ENCODE measurements around the gene SMYD3.

Gene SMYD3

GRCh38 chr1:246508897-246509688 lies 2.0 kb upstream of the SMYD3 start:
- Histone ChIP-seq H3K36me3 (ENCODE audit: control insufficient read depth in 5 of 5, insufficient read depth in 5 of 5, low read length in 5 of 5) (no peaks in the 10 kb centered on the region), H3K4me1 (ENCODE audit: control insufficient read depth in 5 of 5, insufficient read depth in 5 of 5, low read length in 5 of 5) (peaks cover 0 to 16% (median 12%) of the 10 kb centered on the region in 5 donors), H3K4me3 (ENCODE audit: low read depth in 1 of 5, low read length in 5 of 5) (no peak overlapping the region), H3K9ac (ENCODE audit: low read length in 5 of 5) (no peak overlapping the region), H3K9me3 (ENCODE audit: control insufficient read depth in 5 of 5, low read length in 5 of 5) (peaks cover 0 to 9% (median 6%) of the 10 kb centered on the region in 5 donors), H3K27me3 (ENCODE audit: control insufficient read depth in 5 of 5, insufficient read depth in 4 of 5, low read length in 5 of 5) (no peaks in the 10 kb centered on the region), H3K27ac (ENCODE audit: low read depth, low read length) (no peak overlapping the region)

DNA sequence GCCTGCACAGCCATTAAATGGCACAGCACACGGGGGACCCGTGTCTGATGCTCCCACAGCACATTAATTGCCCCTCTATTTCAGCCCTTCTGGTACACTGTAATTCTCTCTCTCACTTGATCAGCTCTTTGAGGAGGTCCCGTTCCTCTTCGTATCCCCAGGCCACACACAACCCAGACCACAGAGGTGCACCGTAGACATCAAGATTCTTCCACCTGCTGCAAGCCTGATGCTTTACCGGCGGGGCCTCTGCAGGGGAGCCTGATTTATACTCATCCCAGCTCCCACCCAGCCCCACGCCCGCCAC lies 759 bp downstream of the SMYD3 start:
- Histone ChIP-seq H3K27ac (ENCODE audit: low read depth, low read length) (no peak overlapping the region), H3K36me3 (ENCODE audit: control insufficient read depth in 5 of 5, insufficient read depth in 5 of 5, low read length in 5 of 5) (peaks cover 0 to 3% (median 0%) of the 10 kb centered on the region in 5 donors), H3K27me3 (ENCODE audit: control insufficient read depth in 5 of 5, insufficient read depth in 4 of 5, low read length in 5 of 5) (no peaks in the 10 kb centered on the region), H3K4me1 (ENCODE audit: control insufficient read depth in 5 of 5, insufficient read depth in 5 of 5, low read length in 5 of 5) (peaks cover 0 to 16% (median 12%) of the 10 kb centered on the region in 5 donors), H3K9me3 (ENCODE audit: control insufficient read depth in 5 of 5, low read length in 5 of 5) (no peaks in the 10 kb centered on the region), H3K9ac (ENCODE audit: low read length in 5 of 5) (peak overlapping the region in 4 of 5 donors; percentile 44 to 68 (median 64)), H3K4me3 (ENCODE audit: low read depth in 1 of 5, low read length in 5 of 5) (peak overlapping the region; percentile 62 to 92 (median 90))

GRCh38 chr1:246503341-246503740 lies 3.7 kb downstream of the SMYD3 start:
- peaks cover 0 to 3% (median 0%) of the 10 kb centered on the region in 5 donors for H3K36me3 ChIP-seq (ENCODE audit: control insufficient read depth in 5 of 5, insufficient read depth in 5 of 5, low read length in 5 of 5)
- H3K27me3 ChIP-seq (ENCODE audit: control insufficient read depth in 5 of 5, insufficient read depth in 4 of 5, low read length in 5 of 5): no peaks in the 10 kb centered on the region
- H3K4me3 ChIP-seq (ENCODE audit: low read depth in 1 of 5, low read length in 5 of 5): no peak overlapping the region
- peak overlapping the region in 1 of 5 donors; percentile 12 for H3K9ac ChIP-seq (ENCODE audit: low read length in 5 of 5)
- H3K4me1 ChIP-seq (ENCODE audit: control insufficient read depth in 5 of 5, insufficient read depth in 5 of 5, low read length in 5 of 5): peaks cover 0 to 16% (median 12%) of the 10 kb centered on the region in 5 donors
- no peak overlapping the region for H3K27ac ChIP-seq (ENCODE audit: low read depth, low read length)
- no peaks in the 10 kb centered on the region for H3K9me3 ChIP-seq (ENCODE audit: control insufficient read depth in 5 of 5, low read length in 5 of 5)

DNA sequence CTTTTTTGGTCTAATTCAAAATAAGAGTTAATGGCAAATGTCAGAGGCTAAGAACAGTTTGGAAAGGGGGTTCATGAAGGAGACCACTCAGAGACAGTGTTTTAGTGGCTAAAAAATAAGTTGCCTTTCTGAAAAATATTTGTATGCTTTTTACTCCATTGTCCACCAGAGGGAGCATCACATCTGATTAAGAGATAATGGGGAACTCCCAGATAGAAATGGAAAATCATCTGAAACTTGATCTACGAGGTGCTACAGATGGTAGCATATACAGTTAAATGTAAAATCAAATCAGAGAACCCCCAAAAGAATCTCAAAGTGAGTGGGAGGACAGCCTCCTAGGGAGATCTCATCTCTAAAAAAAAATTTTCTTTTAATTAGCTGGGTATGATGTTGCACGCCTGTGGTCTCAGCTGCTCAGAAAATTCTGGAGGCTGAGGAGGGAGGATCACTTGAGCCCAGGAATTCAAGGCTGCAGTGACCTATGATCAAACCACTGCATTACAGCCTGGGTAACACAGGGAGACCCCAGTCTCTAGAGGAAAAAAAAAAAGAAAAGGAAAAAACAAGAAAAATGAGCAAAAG lies 9.7 kb downstream of the SMYD3 start:
- H3K27me3 ChIP-seq (ENCODE audit: control insufficient read depth in 5 of 5, insufficient read depth in 4 of 5, low read length in 5 of 5): no peaks in the 10 kb centered on the region
- H3K9me3 ChIP-seq (ENCODE audit: control insufficient read depth in 5 of 5, low read length in 5 of 5): no peaks in the 10 kb centered on the region
- H3K36me3 ChIP-seq (ENCODE audit: control insufficient read depth in 5 of 5, insufficient read depth in 5 of 5, low read length in 5 of 5): no peaks in the 10 kb centered on the region
- no peak overlapping the region for H3K9ac ChIP-seq (ENCODE audit: low read length in 5 of 5)
- peaks cover 0 to 2% (median 0%) of the 10 kb centered on the region in 5 donors for H3K4me1 ChIP-seq (ENCODE audit: control insufficient read depth in 5 of 5, insufficient read depth in 5 of 5, low read length in 5 of 5)
- H3K4me3 ChIP-seq (ENCODE audit: low read depth in 1 of 5, low read length in 5 of 5): no peak overlapping the region
- H3K27ac ChIP-seq (ENCODE audit: low read depth, low read length): no peak overlapping the region

DNA sequence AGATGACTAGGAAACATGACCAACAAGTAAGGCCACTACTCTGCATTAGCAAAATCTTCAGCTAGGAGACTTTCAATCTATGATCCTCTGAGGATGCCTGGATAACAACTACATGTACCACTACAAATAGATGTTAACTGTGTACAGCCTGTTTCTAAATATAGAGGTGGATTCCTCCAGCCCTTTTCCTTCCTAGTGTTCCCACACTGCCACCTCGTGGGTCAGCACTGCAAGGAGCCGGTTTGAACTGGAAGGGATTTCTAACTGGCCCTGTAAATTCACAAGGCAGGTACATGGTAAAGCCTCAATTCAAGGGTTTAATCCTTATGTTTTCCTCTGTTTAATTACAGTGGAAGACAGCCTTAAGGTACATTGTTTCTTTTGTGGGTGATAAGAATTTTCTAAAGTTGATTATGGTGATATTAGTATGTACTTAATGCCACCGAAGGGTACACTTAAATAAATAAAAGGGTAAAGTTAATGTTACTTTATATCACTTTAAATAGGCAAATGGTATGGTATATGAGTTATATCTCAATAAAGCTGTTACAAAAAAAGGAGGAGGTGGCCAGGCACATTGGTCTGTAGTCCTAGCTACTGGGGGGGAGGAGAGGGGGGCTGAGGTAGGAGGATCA lies 14.4 kb downstream of the SMYD3 start:
- H3K9me3 ChIP-seq (ENCODE audit: control insufficient read depth in 5 of 5, low read length in 5 of 5): no peaks in the 10 kb centered on the region
- no peak overlapping the region for H3K9ac ChIP-seq (ENCODE audit: low read length in 5 of 5)
- H3K4me3 ChIP-seq (ENCODE audit: low read depth in 1 of 5, low read length in 5 of 5): no peak overlapping the region
- no peaks in the 10 kb centered on the region for H3K27me3 ChIP-seq (ENCODE audit: control insufficient read depth in 5 of 5, insufficient read depth in 4 of 5, low read length in 5 of 5)
- H3K36me3 ChIP-seq (ENCODE audit: control insufficient read depth in 5 of 5, insufficient read depth in 5 of 5, low read length in 5 of 5): no peaks in the 10 kb centered on the region
- no peak overlapping the region for H3K27ac ChIP-seq (ENCODE audit: low read depth, low read length)
- H3K4me1 ChIP-seq (ENCODE audit: control insufficient read depth in 5 of 5, insufficient read depth in 5 of 5, low read length in 5 of 5): peaks cover 0 to 3% (median 0%) of the 10 kb centered on the region in 5 donors

GRCh38 chr1:246491551-246492053 lies 15.5 kb downstream of the SMYD3 start:
- Histone ChIP-seq H3K9ac (ENCODE audit: low read length in 5 of 5) (no peak overlapping the region), H3K4me3 (ENCODE audit: low read depth in 1 of 5, low read length in 5 of 5) (no peak overlapping the region), H3K9me3 (ENCODE audit: control insufficient read depth in 5 of 5, low read length in 5 of 5) (no peaks in the 10 kb centered on the region), H3K27ac (ENCODE audit: low read depth, low read length) (no peak overlapping the region), H3K27me3 (ENCODE audit: control insufficient read depth in 5 of 5, insufficient read depth in 4 of 5, low read length in 5 of 5) (no peaks in the 10 kb centered on the region), H3K4me1 (ENCODE audit: control insufficient read depth in 5 of 5, insufficient read depth in 5 of 5, low read length in 5 of 5) (peaks cover 0 to 3% (median 0%) of the 10 kb centered on the region in 5 donors), H3K36me3 (ENCODE audit: control insufficient read depth in 5 of 5, insufficient read depth in 5 of 5, low read length in 5 of 5) (no peaks in the 10 kb centered on the region)

GRCh38 chr1:246488674-246489073 lies 18.4 kb downstream of the SMYD3 start:
- no peaks in the 10 kb centered on the region for H3K36me3 ChIP-seq (ENCODE audit: control insufficient read depth in 5 of 5, insufficient read depth in 5 of 5, low read length in 5 of 5)
- H3K27ac ChIP-seq (ENCODE audit: low read depth, low read length): no peak overlapping the region
- no peaks in the 10 kb centered on the region for H3K9me3 ChIP-seq (ENCODE audit: control insufficient read depth in 5 of 5, low read length in 5 of 5)
- H3K4me3 ChIP-seq (ENCODE audit: low read depth in 1 of 5, low read length in 5 of 5): no peak overlapping the region
- no peak overlapping the region for H3K9ac ChIP-seq (ENCODE audit: low read length in 5 of 5)
- peaks cover 0 to 3% (median 0%) of the 10 kb centered on the region in 5 donors for H3K4me1 ChIP-seq (ENCODE audit: control insufficient read depth in 5 of 5, insufficient read depth in 5 of 5, low read length in 5 of 5)
- H3K27me3 ChIP-seq (ENCODE audit: control insufficient read depth in 5 of 5, insufficient read depth in 4 of 5, low read length in 5 of 5): no peaks in the 10 kb centered on the region

GRCh38 chr1:246483569-246483933 lies 23.5 kb downstream of the SMYD3 start:
- Histone ChIP-seq H3K9me3 (ENCODE audit: control insufficient read depth in 5 of 5, low read length in 5 of 5) (no peaks in the 10 kb centered on the region), H3K9ac (ENCODE audit: low read length in 5 of 5) (no peak overlapping the region), H3K27ac (ENCODE audit: low read depth, low read length) (no peak overlapping the region), H3K36me3 (ENCODE audit: control insufficient read depth in 5 of 5, insufficient read depth in 5 of 5, low read length in 5 of 5) (no peaks in the 10 kb centered on the region), H3K27me3 (ENCODE audit: control insufficient read depth in 5 of 5, insufficient read depth in 4 of 5, low read length in 5 of 5) (no peaks in the 10 kb centered on the region), H3K4me3 (ENCODE audit: low read depth in 1 of 5, low read length in 5 of 5) (no peak overlapping the region), H3K4me1 (ENCODE audit: control insufficient read depth in 5 of 5, insufficient read depth in 5 of 5, low read length in 5 of 5) (peaks cover 0 to 6% (median 0%) of the 10 kb centered on the region in 5 donors)

GRCh38 chr1:246482805-246483568 lies 24.1 kb downstream of the SMYD3 start:
- Histone ChIP-seq H3K4me1 (ENCODE audit: control insufficient read depth in 5 of 5, insufficient read depth in 5 of 5, low read length in 5 of 5) (peaks cover 0 to 6% (median 0%) of the 10 kb centered on the region in 5 donors), H3K9ac (ENCODE audit: low read length in 5 of 5) (peak overlapping the region in 1 of 5 donors; percentile 25), H3K4me3 (ENCODE audit: low read depth in 1 of 5, low read length in 5 of 5) (no peak overlapping the region), H3K27me3 (ENCODE audit: control insufficient read depth in 5 of 5, insufficient read depth in 4 of 5, low read length in 5 of 5) (no peaks in the 10 kb centered on the region), H3K36me3 (ENCODE audit: control insufficient read depth in 5 of 5, insufficient read depth in 5 of 5, low read length in 5 of 5) (no peaks in the 10 kb centered on the region), H3K27ac (ENCODE audit: low read depth, low read length) (no peak overlapping the region), H3K9me3 (ENCODE audit: control insufficient read depth in 5 of 5, low read length in 5 of 5) (no peaks in the 10 kb centered on the region)
